ENCODE data around the gene TRPM7.

DNA sequence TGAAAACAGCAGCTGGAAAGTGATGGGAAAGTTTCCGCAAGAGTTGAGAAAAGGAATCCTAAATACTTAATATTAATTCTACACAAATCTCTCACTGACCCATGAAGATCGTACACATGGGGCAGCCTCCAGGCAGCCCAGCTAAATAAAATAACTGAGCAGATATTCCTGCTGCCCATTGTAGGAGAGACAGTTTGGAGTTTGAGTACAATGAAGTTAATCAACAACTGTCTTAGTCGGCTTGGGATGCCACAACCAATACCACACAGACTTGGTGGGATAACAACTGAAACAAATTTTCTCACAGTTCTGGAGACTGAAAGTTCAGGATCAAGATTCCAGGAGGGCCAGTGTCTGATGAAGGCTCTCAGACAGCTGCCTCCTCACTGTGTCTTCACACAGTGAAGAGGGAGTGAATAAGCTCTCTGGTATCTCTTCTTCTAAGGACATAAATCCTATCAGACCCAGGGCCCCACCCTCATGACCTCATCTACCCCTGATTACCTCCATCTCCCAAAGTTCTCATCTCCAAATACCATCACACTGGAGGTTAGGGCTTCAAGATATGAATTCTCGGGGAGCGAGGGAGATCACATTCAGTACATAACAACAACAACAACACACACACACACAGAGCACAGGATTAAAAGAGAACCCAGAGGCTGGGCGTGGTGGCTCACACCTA, 9.7 kb downstream of the TRPM7 start:
- TF ChIP-seq, protein P1, sequence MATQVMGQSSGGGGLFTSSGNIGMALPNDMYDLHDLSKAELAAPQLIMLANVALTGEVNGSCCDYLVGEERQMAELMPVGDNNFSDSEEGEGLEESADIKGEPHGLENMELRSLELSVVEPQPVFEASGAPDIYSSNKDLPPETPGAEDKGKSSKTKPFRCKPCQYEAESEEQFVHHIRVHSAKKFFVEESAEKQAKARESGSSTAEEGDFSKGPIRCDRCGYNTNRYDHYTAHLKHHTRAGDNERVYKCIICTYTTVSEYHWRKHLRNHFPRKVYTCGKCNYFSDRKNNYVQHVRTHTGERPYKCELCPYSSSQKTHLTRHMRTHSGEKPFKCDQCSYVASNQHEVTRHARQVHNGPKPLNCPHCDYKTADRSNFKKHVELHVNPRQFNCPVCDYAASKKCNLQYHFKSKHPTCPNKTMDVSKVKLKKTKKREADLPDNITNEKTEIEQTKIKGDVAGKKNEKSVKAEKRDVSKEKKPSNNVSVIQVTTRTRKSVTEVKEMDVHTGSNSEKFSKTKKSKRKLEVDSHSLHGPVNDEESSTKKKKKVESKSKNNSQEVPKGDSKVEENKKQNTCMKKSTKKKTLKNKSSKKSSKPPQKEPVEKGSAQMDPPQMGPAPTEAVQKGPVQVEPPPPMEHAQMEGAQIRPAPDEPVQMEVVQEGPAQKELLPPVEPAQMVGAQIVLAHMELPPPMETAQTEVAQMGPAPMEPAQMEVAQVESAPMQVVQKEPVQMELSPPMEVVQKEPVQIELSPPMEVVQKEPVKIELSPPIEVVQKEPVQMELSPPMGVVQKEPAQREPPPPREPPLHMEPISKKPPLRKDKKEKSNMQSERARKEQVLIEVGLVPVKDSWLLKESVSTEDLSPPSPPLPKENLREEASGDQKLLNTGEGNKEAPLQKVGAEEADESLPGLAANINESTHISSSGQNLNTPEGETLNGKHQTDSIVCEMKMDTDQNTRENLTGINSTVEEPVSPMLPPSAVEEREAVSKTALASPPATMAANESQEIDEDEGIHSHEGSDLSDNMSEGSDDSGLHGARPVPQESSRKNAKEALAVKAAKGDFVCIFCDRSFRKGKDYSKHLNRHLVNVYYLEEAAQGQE (IDR thresholded peaks at IDR 0.05) = no peak
- TF ChIP-seq NFE2L2 (conservative IDR thresholded peaks at IDR 0.05; ENCODE audit: low read length) (no peak), CTCF (IDR thresholded peaks at IDR 0.05) (no peak), ZNF302 (CRISPR knock-in tag; IDR thresholded peaks at IDR 0.05) (no peak), FOSL2 (IDR thresholded peaks at IDR 0.05) (no peak), FOSL2 (CRISPR knock-in tag; IDR thresholded peaks at IDR 0.05) (peak; percentile 57), EP300 (IDR thresholded peaks at IDR 0.05) (no peak), KDM1A (IDR thresholded peaks at IDR 0.05; ENCODE audit: low read depth) (no peak), CHD2 (IDR thresholded peaks at IDR 0.05; ENCODE audit: low read length, partially characterized antibody) (no peak)

Measured in A549 (cell line).